ENCODE results near the gene TLN1. TPM values are rescaled to one million over a fixed set of nuclear protein-coding genes. Genes with fewer than 3 reads are reported as not detected.

Gene TLN1
- total and polyA plus RNA-seq, 2 donors (not counting 1 experiment from before 2014, with no cell fraction given): 102 to 280 TPM

- Histone ChIP-seq H3K27me3 (replicated peaks in 1 of 4; ENCODE audit: control extremely low read depth in 1 of 4, control insufficient read depth in 3 of 4, insufficient read depth in 4 of 4, low read length in 3 of 4) (no peaks in the 10 kb centered on the region), H3K79me2 (ENCODE audit: control insufficient read depth, insufficient read depth, low read length) (peaks cover 23% of the 10 kb centered on the region), H4K20me1 (ENCODE audit: control insufficient read depth, insufficient read depth, low read length, poor library complexity, severe bottlenecking) (no peaks in the 10 kb centered on the region), H3K27ac (ENCODE audit: low read length in 2 of 2) (peak overlapping the region; percentile 67 to 95), H3K4me3 (ENCODE audit: control extremely low read depth in 1 of 5, extremely low read depth in 1 of 5, insufficient read depth in 1 of 5, low read depth in 2 of 5, low read length in 4 of 5) (peak overlapping the region; percentile 38 to 75 (median 65)), H3K9ac (ENCODE audit: low read length) (peak overlapping the region; percentile 70), H3K4me2 (replicated peaks; ENCODE audit: low read depth, low read length, poor library complexity, severe bottlenecking) (peak overlapping the region; percentile 93), H2AFZ (ENCODE audit: insufficient read depth, low read depth, low read length, poor library complexity, severe bottlenecking) (peak overlapping the region; percentile 68), H3K36me3 (replicated peaks in 1 of 2; ENCODE audit: control extremely low read depth in 1 of 2, control insufficient read depth in 1 of 2, extremely low read depth in 1 of 2, insufficient read depth in 2 of 2, low read length in 1 of 2) (peaks cover 0 to 5% of the 10 kb centered on the region in 2 experiments), H3K4me1 (ENCODE audit: control insufficient read depth in 2 of 2, insufficient read depth in 2 of 2, low read length in 2 of 2) (peaks cover 54 to 69% of the 10 kb centered on the region in 2 donors), H3K9me3 (ENCODE audit: control extremely low read depth in 1 of 3, control insufficient read depth in 2 of 3, insufficient read depth in 1 of 3, low read length in 2 of 3) (no peaks in the 10 kb centered on the region)
- CTCF ChIA-PET: interaction anchor here (0.9 to 15.0 kb wide), 10 partner anchors 9 to 82 kb away, joined by 3 to 357 read pairs (median 6); partner anchors contain the start of genes ARHGEF39, CCDC107, CD72 and CREB3
- WGBS (ENCODE audit: insufficient coverage): 49% methylated on average over 24 of the region's 26 CpGs
- Mint-ChIP-seq H3K27me3 (no peaks in the 10 kb centered on the region), H3K4me3 (peak overlapping the region; percentile 97), H3K4me1 (peaks cover 67% of the 10 kb centered on the region), H3K9me3 (ENCODE audit: insufficient read depth) (no peaks in the 10 kb centered on the region), H3K27ac (peak overlapping the region; percentile 97)
- TF ChIP-seq CTCF (IDR thresholded peaks at IDR 0.05): no peak
- no peak for TF ChIP-seq EZH2 (IDR thresholded peaks at IDR 0.05; ENCODE audit: borderline replicate concordance, insufficient read depth, low read depth, low read length, poor library complexity, severe bottlenecking)
- DNase-seq (peak; percentile 54), ATAC-seq (ENCODE audit: low read depth) (no peak)
- intact Hi-C loops (cut with micrococcal nuclease): no loop called here
- POLR2A ChIA-PET: interaction anchor here (1.2 to 9.7 kb wide), 3 partner anchors 8 to 32 kb away, joined by 3 to 114 read pairs (median 62); partner anchors contain the start of genes CCDC107, CD72 and RMRP
Observed at GRCh38 chr9:35649431-35650340, 82.3 kb downstream of the TLN1 start.

Small RNA genes within 50 kb of the gene (small RNA-seq; reads per million reads assigned to genes)
- gene MIR6853 (ENCODE audit: insufficient read length, low read depth, low replicate concordance) (not detected), gene RMRP (ENCODE audit: insufficient read length, low read depth, low replicate concordance) (not detected), gene RN7SL22P (ENCODE audit: insufficient read length, low read depth, low replicate concordance) (not detected)

Other genes starting within 250 kb of the TLN1 start
- 0.32 and 0.76 TPM in 2 replicates for gene RUSC2, start 242.1 kb downstream of the TLN1 start, total RNA-seq
- gene RUSC2, start 242.1 kb downstream of the TLN1 start, polyA plus RNA-seq: 0.27 and 0.48 TPM in 2 replicates
- gene TESK1, start 126.9 kb downstream of the TLN1 start, total RNA-seq: 94.1 and 94.6 TPM in 2 replicates
- 43.6 and 43.8 TPM in 2 replicates for gene TESK1, start 126.9 kb downstream of the TLN1 start, polyA plus RNA-seq
- gene CD72, start 113.8 kb downstream of the TLN1 start, total RNA-seq: 94.6 and 110 TPM in 2 replicates
- gene CD72, start 113.8 kb downstream of the TLN1 start, polyA plus RNA-seq: 436 and 651 TPM in 2 replicates
- gene SIT1, start 81.3 kb downstream of the TLN1 start, total RNA-seq: 38.5 and 39.5 TPM in 2 replicates
- 26.9 and 37.1 TPM in 2 replicates for gene SIT1, start 81.3 kb downstream of the TLN1 start, polyA plus RNA-seq
- gene RMRP, start 74.2 kb downstream of the TLN1 start, total RNA-seq: 7,890 and 7,920 TPM in 2 replicates
- gene RMRP, start 74.2 kb downstream of the TLN1 start, polyA plus RNA-seq: not detected in 2 replicates
- 33.8 and 41.6 TPM in 2 replicates for gene CCDC107, start 73.9 kb downstream of the TLN1 start, total RNA-seq
- 22.4 and 22.5 TPM in 2 replicates for gene CCDC107, start 73.9 kb downstream of the TLN1 start, polyA plus RNA-seq
- 0.53 and 0.62 TPM in 2 replicates for gene ARHGEF39, start 67.0 kb downstream of the TLN1 start, total RNA-seq
- gene ARHGEF39, start 67.0 kb downstream of the TLN1 start, polyA plus RNA-seq: 0.35 and 0.40 TPM in 2 replicates
- gene CA9, start 58.3 kb downstream of the TLN1 start, total RNA-seq: not detected in 2 replicates
- not detected in 2 replicates for gene CA9, start 58.3 kb downstream of the TLN1 start, polyA plus RNA-seq
- 6.0 and 6.3 TPM in 2 replicates for gene TPM2, start 42.3 kb downstream of the TLN1 start, total RNA-seq
- gene TPM2, start 42.3 kb downstream of the TLN1 start, polyA plus RNA-seq: 2.4 and 9.8 TPM in 2 replicates
- 18.1 and 20.7 TPM in 2 replicates for gene CREB3, start 471 bp upstream of the TLN1 start, total RNA-seq
- 12.3 and 14.2 TPM in 2 replicates for gene CREB3, start 471 bp upstream of the TLN1 start, polyA plus RNA-seq
- gene GBA2, start 17.0 kb upstream of the TLN1 start, total RNA-seq: 137 and 158 TPM in 2 replicates
- gene GBA2, start 17.0 kb upstream of the TLN1 start, polyA plus RNA-seq: 110 and 114 TPM in 2 replicates
- 42.3 and 44.3 TPM in 2 replicates for gene RGP1, start 17.1 kb upstream of the TLN1 start, total RNA-seq
- gene RGP1, start 17.1 kb upstream of the TLN1 start, polyA plus RNA-seq: 11.4 and 17.6 TPM in 2 replicates
- 3.9 TPM in 2 replicates for gene MSMP, start 22.1 kb upstream of the TLN1 start, total RNA-seq
- 1.6 and 2.3 TPM in 2 replicates for gene MSMP, start 22.1 kb upstream of the TLN1 start, polyA plus RNA-seq
- gene NPR2, start 59.4 kb upstream of the TLN1 start, total RNA-seq: 4.9 and 8.0 TPM in 2 replicates
- gene NPR2, start 59.4 kb upstream of the TLN1 start, polyA plus RNA-seq: 7.6 and 9.2 TPM in 2 replicates
- 5.4 and 5.6 TPM in 2 replicates for gene SPAG8, start 80.1 kb upstream of the TLN1 start, total RNA-seq
- 1.6 and 2.0 TPM in 2 replicates for gene SPAG8, start 80.1 kb upstream of the TLN1 start, polyA plus RNA-seq
- 29.7 and 31.9 TPM in 2 replicates for gene HINT2, start 82.8 kb upstream of the TLN1 start, total RNA-seq
- 20.5 and 33.6 TPM in 2 replicates for gene HINT2, start 82.8 kb upstream of the TLN1 start, polyA plus RNA-seq
- gene FAM221B, start 96.5 kb upstream of the TLN1 start, total RNA-seq: not detected in 2 replicates
- not detected in 2 replicates for gene FAM221B, start 96.5 kb upstream of the TLN1 start, polyA plus RNA-seq
- 13.6 and 14.5 TPM in 2 replicates for gene TMEM8B, start 97.0 kb upstream of the TLN1 start, total RNA-seq
- gene TMEM8B, start 97.0 kb upstream of the TLN1 start, polyA plus RNA-seq: 10.5 and 12.2 TPM in 2 replicates
- not detected in 2 replicates for gene OR13J1, start 138.2 kb upstream of the TLN1 start, total RNA-seq
- gene OR13J1, start 138.2 kb upstream of the TLN1 start, polyA plus RNA-seq: not detected in 2 replicates
- not detected in 2 replicates for gene HRCT1, start 174.0 kb upstream of the TLN1 start, total RNA-seq
- not detected in 2 replicates for gene HRCT1, start 174.0 kb upstream of the TLN1 start, polyA plus RNA-seq
- not detected in 2 replicates for gene SPAAR, start 177.3 kb upstream of the TLN1 start, total RNA-seq
- not detected in 2 replicates for gene SPAAR, start 177.3 kb upstream of the TLN1 start, polyA plus RNA-seq
- not detected in 2 replicates for gene OR2S2, start 226.0 kb upstream of the TLN1 start, total RNA-seq
- 0.17 TPM in 1 of 2 replicates, not detected in the other for gene OR2S2, start 226.0 kb upstream of the TLN1 start, polyA plus RNA-seq